B cell (primary cell): ENCODE data around the gene UNC5A. TPM values are rescaled to one million over a fixed set of nuclear protein-coding genes. Genes with fewer than 3 reads are reported as not detected.

Experiments
- ATAC-seq: fragments of 200-7000 bp; cut with Tn5 transposase; one replicate; pipeline ENCODE4 v1.10.0; 2021; ENCODE audit warnings: low read depth, mild to moderate bottlenecking, moderate number of reproducible peaks, moderate library complexity
- CTCF ChIA-PET: fragments of 350-600 bp; sonication (Branson Sonifier 250); formaldehyde crosslinking; loops from one replicate; lab custom pipeline; 2021; ENCODE audit warnings: antibody characterized with exemption, inconsistent platforms; lab: Charles Lee
- POLR2A ChIA-PET: fragments of 350-600 bp; sonication (Branson Sonifier 250); formaldehyde crosslinking; loops from one replicate; lab custom pipeline; 2021; ENCODE audit warnings: antibody characterized with exemption; lab: Charles Lee
- DNase-seq: peaks from one replicate; pipeline ENCODE4 v3.0.0; 2013
- H2AFZ ChIP-seq: 2 replicates; pipeline ENCODE4 v1.6.1; 2012; ENCODE audit warnings: mild to moderate bottlenecking, low read depth, low read length; ENCODE audit not compliant: insufficient read depth, poor library complexity, severe bottlenecking
- H3K27ac ChIP-seq, 2 donors: 1 replicate in 1 of 2; 2 replicates in 1 of 2; pipeline ENCODE4 v1.5.1; 2012 to 2013; ENCODE audit warnings: low read length in 2 of 2, mild to moderate bottlenecking in 2 of 2, moderate library complexity in 1 of 2
- H3K27me3 ChIP-seq, 4 experiments: fragments of 200-600 bp in 1 of 4; sonication (generic) in 1 of 4; replicated peaks in 1 of 4; 1 replicate in 2 of 4; 2 replicates in 2 of 4; pipeline versions ENCODE4 v1.6.1 to v1.7.0; 2013 to 2016; ENCODE audit warnings: low read length in 3 of 4, mild to moderate bottlenecking in 2 of 4, mixed read lengths in 1 of 4, moderate library complexity in 1 of 4; ENCODE audit not compliant: insufficient read depth in 4 of 4, control insufficient read depth in 3 of 4; ENCODE audit errors: control extremely low read depth in 1 of 4
- H3K36me3 ChIP-seq, 2 experiments: replicated peaks in 1 of 2; 1 replicate in 1 of 2; 2 replicates in 1 of 2; pipeline versions ENCODE4 v1.6.1 to v1.7.1; 2013; ENCODE audit warnings: low read length in 1 of 2; ENCODE audit not compliant: insufficient read depth in 2 of 2, control insufficient read depth in 1 of 2; ENCODE audit errors: control extremely low read depth in 1 of 2, extremely low read depth in 1 of 2
- H3K4me1 ChIP-seq, 2 donors: fragments of 200-600 bp in 1 of 2; sonication (generic) in 1 of 2; 1 replicate in 1 of 2; 2 replicates in 1 of 2; pipeline versions ENCODE4 v1.5.1 to v1.6.1; 2013 to 2017; ENCODE audit warnings: low read length in 2 of 2; ENCODE audit not compliant: control insufficient read depth in 2 of 2, insufficient read depth in 2 of 2
- H3K4me2 ChIP-seq: replicated peaks from 2 replicates; pipeline ENCODE3; 2012; ENCODE audit warnings: mild to moderate bottlenecking, low read depth, low read length; ENCODE audit not compliant: poor library complexity, severe bottlenecking
- H3K4me3 ChIP-seq, 5 experiments: fragments of 200-600 bp in 1 of 5; sonication (generic) in 1 of 5; 1 replicate in 3 of 5; 2 replicates in 2 of 5; pipeline versions ENCODE4 v1.5.1 to v1.7.0; 2011 to 2016; ENCODE audit warnings: low read length in 4 of 5, mild to moderate bottlenecking in 4 of 5, low read depth in 2 of 5, control low read depth in 1 of 5, moderate library complexity in 1 of 5; ENCODE audit not compliant: insufficient read depth in 1 of 5; ENCODE audit errors: control extremely low read depth in 1 of 5, extremely low read depth in 1 of 5
- H3K79me2 ChIP-seq: fragments of 200-600 bp; sonication (generic); one replicate; pipeline ENCODE4 v1.6.0; 2016; ENCODE audit warnings: low read length; ENCODE audit not compliant: control insufficient read depth, insufficient read depth
- H3K9ac ChIP-seq: fragments of 200-600 bp; sonication (generic); 2 replicates; pipeline ENCODE4 v1.6.1; 2017; ENCODE audit warnings: mild to moderate bottlenecking, low read length, moderate library complexity
- H3K9me3 ChIP-seq, 3 donors: one replicate each; pipeline versions ENCODE4 v1.6.1 to v1.7.1; 2013; ENCODE audit warnings: low read length in 2 of 3; ENCODE audit not compliant: control insufficient read depth in 2 of 3, insufficient read depth in 1 of 3; ENCODE audit errors: control extremely low read depth in 1 of 3
- H4K20me1 ChIP-seq: 2 replicates; pipeline ENCODE4 v1.6.0; 2012; ENCODE audit warnings: mild to moderate bottlenecking, low read length; ENCODE audit not compliant: insufficient read depth, control insufficient read depth, poor library complexity, severe bottlenecking
- H3K27ac Mint-ChIP-seq: one replicate; pipeline ENCODE4 v1.8.0; 2021; ENCODE audit warnings: mixed read lengths
- H3K27me3 Mint-ChIP-seq: one replicate; pipeline ENCODE4 v1.8.0; 2021; ENCODE audit warnings: mixed read lengths
- H3K4me1 Mint-ChIP-seq: one replicate; pipeline ENCODE4 v1.8.0; 2021; ENCODE audit warnings: mixed read lengths
- H3K4me3 Mint-ChIP-seq: one replicate; pipeline ENCODE4 v1.8.0; 2021; ENCODE audit warnings: mixed read lengths
- H3K9me3 Mint-ChIP-seq: one replicate; pipeline ENCODE4 v1.8.0; 2022; ENCODE audit warnings: mixed read lengths; ENCODE audit not compliant: insufficient read depth
- CTCF ChIP-seq: fragments of 200-600 bp; IDR thresholded peaks from one replicate; pipeline ENCODE4 v1.8.0; 2022; ENCODE audit warnings: antibody characterized with exemption, mild to moderate bottlenecking
- EZH2 ChIP-seq: IDR thresholded peaks from 2 replicates; pipeline ENCODE4 v1.6.1; 2012; ENCODE audit warnings: borderline replicate concordance, low read depth, mild to moderate bottlenecking, moderate library complexity, low read length; ENCODE audit not compliant: insufficient read depth, poor library complexity, severe bottlenecking
- WGBS: methylation state at CpG from one replicate; pipeline ENCODE4 v1.1.5; 2013; ENCODE audit warnings: missing lambda C conversion rate; ENCODE audit not compliant: insufficient coverage; 5-methylcytosine and 5-hydroxymethylcytosine counted together
- intact Hi-C: fragments of 100-400 bp; cut with micrococcal nuclease; formaldehyde crosslinking; loops from one replicate; pipeline ENCODE4 v1.10.0; 2022
- polyA plus RNA-seq: library from polyadenylated mRNA; depleted of rRNA; stranded (reverse); fragments of >200 nt; gene quantifications from 2 replicates; pipeline ENCODE4 v1.2.3, GENCODE V29; 2012
- total RNA-seq, 2 donors: library from RNA; stranded (reverse); fragments of 120-200 nt in 1 of 2; gene quantifications; 1 replicate in 1 of 2; 2 replicates in 1 of 2; pipeline versions ENCODE4 v1.2.3 to v1.2.4, GENCODE V29; 2013 to 2022

UNC5A gene
- total and polyA plus RNA-seq, 2 donors (not counting 1 experiment from before 2014, with no cell fraction given), result not detected

GRCh38 chr5:176784218-176785165 lies 25.9 kb upstream of the UNC5A start:
- ChIA-PET POLR2A (no interaction called here), CTCF (no interaction called here)
- Mint-ChIP-seq H3K4me1 (no peaks in the 10 kb centered on the region), H3K9me3 (no peaks in the 10 kb centered on the region), H3K27me3 (peaks cover 47% of the 10 kb centered on the region), H3K27ac (no peak overlapping the region), H3K4me3 (no peak overlapping the region)
- intact Hi-C loops, result no loop called here
- Histone ChIP-seq H3K27me3 (peaks cover 0 to 21% (median 0%) of the 10 kb centered on the region in 4 experiments), H3K27ac (no peak overlapping the region), H3K4me3 (no peak overlapping the region), H2AFZ (no peak overlapping the region), H3K4me1 (no peaks in the 10 kb centered on the region), H3K9me3 (peaks cover 0 to 5% (median 0%) of the 10 kb centered on the region in 3 donors), H3K4me2 (no peak overlapping the region), H3K36me3 (no peaks in the 10 kb centered on the region), H3K79me2 (no peaks in the 10 kb centered on the region), H3K9ac (no peak overlapping the region), H4K20me1 (no peaks in the 10 kb centered on the region)
- ATAC-seq (no peak), DNase-seq (no peak)
- WGBS, result 18% methylated on average over 14 of the region's 15 CpGs
- TF ChIP-seq CTCF (no peak), EZH2 (no peak)
